Measurements from ENCODE around the gene TERF2IP. TPM values are rescaled to one million over a fixed set of nuclear protein-coding genes. Genes with fewer than 3 reads are reported as not detected.

TERF2IP gene
- total and polyA plus RNA-seq, 9 of the 15 experiments (the other 6 are each of a cell fraction or from before 2014, with no cell fraction given): 14.5 to 64.2 (median 47.0) TPM

- TF ChIP-seq ZNF644 (tag; IDR thresholded peaks at IDR 0.05; ENCODE audit: low read depth) (no peak), POLR3G (IDR thresholded peaks at IDR 0.05; ENCODE audit: extremely low read depth, insufficient read length, insufficient replicate concordance) (no peak), ZSCAN29 (IDR thresholded peaks at IDR 0.05) (no peak), ZNF277 (CRISPR knock-in tag; IDR thresholded peaks at IDR 0.05; ENCODE audit: borderline replicate concordance) (no peak), HOXB6 (CRISPR knock-in tag; IDR thresholded peaks at IDR 0.05; ENCODE audit: borderline replicate concordance) (no peak), PYGO2 (tag; IDR thresholded peaks at IDR 0.05) (no peak), CCNT2 (IDR thresholded peaks at IDR 0.05; ENCODE audit: borderline replicate concordance, extremely low read depth, insufficient read length, low read depth, low read length) (no peak), PHF20 (IDR thresholded peaks at IDR 0.05; ENCODE audit: partially characterized antibody) (no peak), E2F1 (CRISPR knock-in tag; IDR thresholded peaks at IDR 0.05) (no peak), NELFE (IDR thresholded peaks at IDR 0.05; ENCODE audit: insufficient read depth, insufficient read length) (no peak), POLR3A (IDR thresholded peaks at IDR 0.05; ENCODE audit: borderline replicate concordance, extremely low read depth, insufficient read depth, insufficient read length) (no peak), ZNF224 (CRISPR knock-in tag; IDR thresholded peaks at IDR 0.05) (no peak), TRIM28 (IDR thresholded peaks at IDR 0.05) (no peak), KDM1A (IDR thresholded peaks at IDR 0.05) (peak; percentile 56 to 65), PRMT5 (CRISPR knock-in tag; IDR thresholded peaks at IDR 0.05) (no peak), ZNF668 (CRISPR knock-in tag; IDR thresholded peaks at IDR 0.05) (no peak), BRCA1 (IDR thresholded peaks at IDR 0.05) (no peak), BRCA1 (CRISPR knock-in tag; IDR thresholded peaks at IDR 0.05) (no peak), RBM25 (IDR thresholded peaks at IDR 0.05; ENCODE audit: low read depth, low read length, severe bottlenecking) (no peak), ESRRA (IDR thresholded peaks at IDR 0.05; ENCODE audit: borderline replicate concordance, low read depth) (no peak), CEBPG (CRISPR knock-in tag; IDR thresholded peaks at IDR 0.05) (no peak), CEBPG (tag; conservative IDR thresholded peaks at IDR 0.05 in 1 of 2, IDR thresholded peaks at IDR 0.05 in 1 of 2) (no peak), ZNF121 (CRISPR knock-in tag; conservative IDR thresholded peaks at IDR 0.05) (no peak), ZNF212 (CRISPR knock-in tag; IDR thresholded peaks at IDR 0.05) (no peak), DIDO1 (tag; IDR thresholded peaks at IDR 0.05; ENCODE audit: low read depth) (no peak), ZFP1 (CRISPR knock-in tag; IDR thresholded peaks at IDR 0.05) (no peak), KDM2B (CRISPR knock-in tag; IDR thresholded peaks at IDR 0.05) (no peak), SP2 (IDR thresholded peaks at IDR 0.05; ENCODE audit: extremely low read depth, low read depth, low read length, poor library complexity, severe bottlenecking) (no peak), RBM15 (IDR thresholded peaks at IDR 0.05; ENCODE audit: insufficient read depth, low read length) (no peak)
- TF ChIP-seq, protein P1, sequence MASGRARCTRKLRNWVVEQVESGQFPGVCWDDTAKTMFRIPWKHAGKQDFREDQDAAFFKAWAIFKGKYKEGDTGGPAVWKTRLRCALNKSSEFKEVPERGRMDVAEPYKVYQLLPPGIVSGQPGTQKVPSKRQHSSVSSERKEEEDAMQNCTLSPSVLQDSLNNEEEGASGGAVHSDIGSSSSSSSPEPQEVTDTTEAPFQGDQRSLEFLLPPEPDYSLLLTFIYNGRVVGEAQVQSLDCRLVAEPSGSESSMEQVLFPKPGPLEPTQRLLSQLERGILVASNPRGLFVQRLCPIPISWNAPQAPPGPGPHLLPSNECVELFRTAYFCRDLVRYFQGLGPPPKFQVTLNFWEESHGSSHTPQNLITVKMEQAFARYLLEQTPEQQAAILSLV (tag; IDR thresholded peaks at IDR 0.05): no peak
Observed at GRCh38 chr16:75621170-75621477, 26.4 kb upstream of the TERF2IP start (continued).

All from K562 (cell line).